Cardiac fibroblast (primary cell): ENCODE results near the gene TVP23A.

Experiments used
- DNase-seq, 2 donors: peaks; one replicate each; pipeline versions ENCODE4 v3.0.0 to v3.0.0-alpha.2; 2010; ENCODE audit warnings: low read depth in 2 of 2
- H3K4me3 ChIP-seq, 2 donors: replicated peaks in 1 of 2; 1 replicate in 1 of 2; 2 replicates in 1 of 2; pipeline ENCODE4 v1.5.1; 2011; ENCODE audit warnings: low read depth in 2 of 2, low read length in 2 of 2, mild to moderate bottlenecking in 2 of 2, moderate library complexity in 1 of 2
- TF ChIP-seq, protein P1 (sequence below): IDR thresholded peaks from one replicate; pipeline ENCODE4 v1.5.1; 2011; ENCODE audit warnings: low read depth, mild to moderate bottlenecking, low read length, inconsistent platforms

The TVP23A gene

GRCh38 chr16:10728003-10728887 is 90.3 kb downstream of the TVP23A start:
- no peak for DNase-seq
- no peak overlapping the region for H3K4me3 ChIP-seq
- TF ChIP-seq, protein P1, sequence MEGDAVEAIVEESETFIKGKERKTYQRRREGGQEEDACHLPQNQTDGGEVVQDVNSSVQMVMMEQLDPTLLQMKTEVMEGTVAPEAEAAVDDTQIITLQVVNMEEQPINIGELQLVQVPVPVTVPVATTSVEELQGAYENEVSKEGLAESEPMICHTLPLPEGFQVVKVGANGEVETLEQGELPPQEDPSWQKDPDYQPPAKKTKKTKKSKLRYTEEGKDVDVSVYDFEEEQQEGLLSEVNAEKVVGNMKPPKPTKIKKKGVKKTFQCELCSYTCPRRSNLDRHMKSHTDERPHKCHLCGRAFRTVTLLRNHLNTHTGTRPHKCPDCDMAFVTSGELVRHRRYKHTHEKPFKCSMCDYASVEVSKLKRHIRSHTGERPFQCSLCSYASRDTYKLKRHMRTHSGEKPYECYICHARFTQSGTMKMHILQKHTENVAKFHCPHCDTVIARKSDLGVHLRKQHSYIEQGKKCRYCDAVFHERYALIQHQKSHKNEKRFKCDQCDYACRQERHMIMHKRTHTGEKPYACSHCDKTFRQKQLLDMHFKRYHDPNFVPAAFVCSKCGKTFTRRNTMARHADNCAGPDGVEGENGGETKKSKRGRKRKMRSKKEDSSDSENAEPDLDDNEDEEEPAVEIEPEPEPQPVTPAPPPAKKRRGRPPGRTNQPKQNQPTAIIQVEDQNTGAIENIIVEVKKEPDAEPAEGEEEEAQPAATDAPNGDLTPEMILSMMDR: no peak
